Measurements from ENCODE around the gene SYCP3.

SYCP3 gene

DNA sequence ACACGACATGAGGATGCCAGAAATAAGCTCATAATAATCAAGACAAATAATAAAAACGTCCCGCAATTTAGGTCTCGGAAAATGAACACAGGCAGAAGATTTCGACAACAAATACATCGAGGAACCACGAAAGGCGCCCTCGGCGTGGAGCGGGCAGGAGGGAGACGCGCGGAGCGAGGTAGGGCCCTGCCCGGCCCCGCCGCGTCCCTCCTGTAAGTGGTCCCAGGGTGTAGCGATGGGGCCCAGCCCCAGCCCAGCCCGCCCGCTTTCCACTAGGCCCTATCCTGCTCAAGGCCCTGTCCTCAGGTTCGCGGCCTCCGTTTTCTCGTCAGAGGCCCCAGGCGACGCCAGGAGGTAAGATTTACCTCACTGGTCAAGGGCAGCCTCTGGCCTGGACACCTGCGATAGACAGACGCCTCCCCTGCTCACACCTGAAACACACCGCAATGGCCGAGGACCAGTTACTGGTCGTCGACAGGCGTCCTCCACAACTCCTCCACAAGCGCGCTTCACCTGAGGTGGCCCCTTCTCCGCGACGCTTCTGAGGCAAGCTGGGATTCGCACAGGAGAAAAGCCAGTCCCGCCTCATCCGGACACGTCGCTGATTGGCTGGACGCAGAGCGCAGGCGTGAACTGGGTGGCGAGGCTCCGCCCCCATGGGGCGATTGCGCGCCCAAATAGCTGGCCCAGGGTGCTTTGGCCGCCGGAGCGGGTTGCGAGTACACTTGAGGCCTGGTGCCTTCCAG, at the start of gene SYCP3:
Gene SYCP3 (minus strand): TSS at position 543 of the 746 bp plus-strand sequence. CDS start 1,527 bp downstream, outside the sequence.
- ChIA-PET CTCF (no interaction called here), POLR2A (ENCODE audit: low non-redundant PET) (no interaction called here)
- TF ChIP-seq CTCF (conservative IDR thresholded peaks at IDR 0.05; ENCODE audit: low read depth) = no peak
- no peak within 1 kb of the TSS for H3K27ac ChIP-seq
- no peak for DNase-seq (ENCODE audit: low spot score)

DNA sequence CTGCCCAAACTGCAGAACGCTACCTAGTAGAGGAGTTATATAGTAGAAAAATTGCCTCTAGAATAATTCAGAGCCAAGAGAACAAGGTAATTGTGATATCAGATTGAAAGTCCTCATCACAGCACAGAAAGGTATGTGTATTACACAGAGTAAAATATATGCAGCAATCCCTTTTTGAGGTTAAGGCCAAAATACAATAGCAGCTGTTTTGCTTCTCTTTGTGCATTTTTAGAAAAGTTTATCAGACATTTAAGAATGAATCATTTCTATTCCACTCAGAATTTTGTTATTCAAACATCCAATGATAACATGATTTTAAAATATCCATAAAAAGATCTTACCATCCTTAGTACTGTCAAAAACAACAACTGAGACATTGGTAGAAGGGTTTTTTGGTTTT, 46.4 kb upstream of the SYCP3 start:
- no peak for DNase-seq (ENCODE audit: low spot score)
- no peak for TF ChIP-seq CTCF (conservative IDR thresholded peaks at IDR 0.05; ENCODE audit: low read depth)
- no peak overlapping the region for H3K27ac ChIP-seq
- POLR2A ChIA-PET (ENCODE audit: low non-redundant PET) = no interaction called here
- CTCF ChIA-PET = no interaction called here

- POLR2A ChIA-PET (ENCODE audit: low non-redundant PET) = no interaction called here
- CTCF ChIA-PET = interaction anchor here (0.7 kb wide), 1 partner anchor 24 kb away, joined by 8 read pairs; no protein-coding TSS in a partner anchor
These were observed 45.1 kb upstream of the SYCP3 start for GRCh38 chr12:101784376-101784775.

GRCh38 chr12:101783838-101784237, 44.6 kb upstream of the SYCP3 start:
- POLR2A ChIA-PET (ENCODE audit: low non-redundant PET) = no interaction called here
- DNase-seq (ENCODE audit: low spot score) = no peak
- no peak overlapping the region for H3K27ac ChIP-seq
- no peak for TF ChIP-seq CTCF (conservative IDR thresholded peaks at IDR 0.05; ENCODE audit: low read depth)
- CTCF ChIA-PET = no interaction called here

More at GRCh38 chr12:101784376-101784775, 45.1 kb upstream of the SYCP3 start:
- no peak for TF ChIP-seq CTCF (conservative IDR thresholded peaks at IDR 0.05; ENCODE audit: low read depth)
- no peak for DNase-seq (ENCODE audit: low spot score)
- H3K27ac ChIP-seq = no peak overlapping the region

- no peak for DNase-seq (ENCODE audit: low spot score)
- TF ChIP-seq CTCF (conservative IDR thresholded peaks at IDR 0.05; ENCODE audit: low read depth) = no peak
- H3K27ac ChIP-seq = no peak overlapping the region
- ChIA-PET CTCF (no interaction called here), POLR2A (ENCODE audit: low non-redundant PET) (no interaction called here)
These were observed 43.9 kb upstream of the SYCP3 start for GRCh38 chr12:101783150-101783549.

DNA sequence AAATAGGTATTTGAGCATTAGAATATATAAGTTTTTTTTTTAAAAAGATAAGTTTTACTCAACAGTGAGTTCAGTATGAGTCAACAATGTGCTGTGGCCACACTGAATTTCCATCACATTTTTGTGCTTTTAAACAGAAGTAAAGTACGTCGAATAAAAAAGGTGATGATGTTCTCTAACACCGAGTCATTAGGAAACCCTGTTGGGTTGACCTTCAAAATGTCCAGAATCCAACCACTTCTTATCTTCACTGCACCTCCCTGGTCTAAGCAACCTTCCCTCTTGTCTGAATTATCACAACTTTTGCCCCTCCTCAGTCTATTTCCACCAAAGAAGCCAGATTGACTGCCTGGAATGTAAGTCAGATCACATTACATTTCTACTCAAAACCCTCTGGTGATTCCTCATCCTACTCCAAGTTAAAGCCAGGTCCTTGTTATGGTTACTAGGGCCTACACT, 43.0 kb upstream of the SYCP3 start:
- ChIA-PET POLR2A (ENCODE audit: low non-redundant PET) (no interaction called here), CTCF (interaction anchor here (0.9 kb wide), 1 partner anchor 8 kb away, joined by 3 read pairs; no protein-coding TSS in a partner anchor)
- no peak overlapping the region for H3K27ac ChIP-seq
- TF ChIP-seq CTCF (conservative IDR thresholded peaks at IDR 0.05; ENCODE audit: low read depth) = no peak
- DNase-seq (ENCODE audit: low spot score) = no peak

Measured in RWPE1 (cell line).